ENCODE results near the gene PRSS57.
"Not testable (repeated sequence)": the region's sequence is repeated elsewhere in the genome, so short reads cannot be mapped to it uniquely, and the experiment has no call there.

PRSS57 gene

DNA sequence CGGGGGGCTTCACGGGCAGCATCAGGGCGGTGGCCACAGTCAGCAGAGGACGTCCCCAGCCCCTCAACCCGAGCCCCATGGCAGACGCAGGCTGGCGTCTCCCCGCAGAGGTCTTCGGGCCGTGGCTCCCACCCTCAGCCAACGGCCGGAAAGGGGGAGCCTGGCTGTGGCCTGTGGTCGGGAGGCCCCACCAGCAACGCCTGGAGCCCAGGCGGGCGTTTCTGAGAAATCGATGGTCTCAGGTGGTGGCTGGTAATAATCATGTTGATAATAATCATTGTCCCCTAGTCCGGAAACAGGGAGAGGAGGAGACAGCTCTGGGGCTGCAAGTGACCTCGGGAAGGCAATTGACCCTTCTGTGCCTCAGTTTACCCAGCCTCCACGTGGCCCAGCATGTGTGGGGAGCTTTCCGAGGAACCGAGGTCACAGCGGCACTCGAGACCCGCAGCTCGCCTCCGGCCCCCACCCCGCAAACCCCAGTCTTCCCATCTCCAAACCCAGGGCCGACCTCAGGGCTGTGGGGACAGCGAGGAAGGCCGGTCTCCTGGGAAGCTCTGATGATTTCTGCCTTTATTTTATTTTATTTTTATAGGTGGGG is at the start of gene PRSS57:
PRSS57 (minus strand) TSS at position 101 of the 598 bp plus-strand sequence; CDS start at position 79, 22 bp downstream.
- DNase-seq = no peak

DNA sequence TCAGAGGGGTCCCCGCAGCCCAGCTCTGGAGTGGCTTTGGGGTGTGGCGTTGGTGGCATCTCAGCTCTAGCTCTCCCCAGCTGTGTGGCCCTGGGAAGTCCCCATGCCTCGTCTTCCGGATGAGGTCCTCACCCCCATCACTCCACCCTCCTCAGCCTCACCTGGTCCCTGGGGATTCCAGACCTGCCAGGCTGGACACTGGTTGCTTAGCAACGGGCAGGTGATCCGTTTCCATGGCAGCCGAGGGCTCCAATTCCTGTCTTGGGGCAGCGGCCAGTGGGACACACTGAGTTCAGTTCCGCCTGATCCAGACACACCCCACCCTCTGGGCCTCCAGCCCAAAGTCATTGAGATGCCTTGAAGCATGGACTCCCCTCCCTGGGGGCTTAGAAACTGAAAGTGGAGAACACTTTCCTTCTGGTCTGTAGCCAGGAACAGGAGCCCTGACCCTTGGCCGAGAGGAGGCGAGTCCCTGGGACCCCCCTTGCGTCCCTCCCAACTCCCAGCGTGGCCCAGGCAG is 48.0 kb upstream of the PRSS57 start:
- DNase-seq = peak; percentile 81

DNA sequence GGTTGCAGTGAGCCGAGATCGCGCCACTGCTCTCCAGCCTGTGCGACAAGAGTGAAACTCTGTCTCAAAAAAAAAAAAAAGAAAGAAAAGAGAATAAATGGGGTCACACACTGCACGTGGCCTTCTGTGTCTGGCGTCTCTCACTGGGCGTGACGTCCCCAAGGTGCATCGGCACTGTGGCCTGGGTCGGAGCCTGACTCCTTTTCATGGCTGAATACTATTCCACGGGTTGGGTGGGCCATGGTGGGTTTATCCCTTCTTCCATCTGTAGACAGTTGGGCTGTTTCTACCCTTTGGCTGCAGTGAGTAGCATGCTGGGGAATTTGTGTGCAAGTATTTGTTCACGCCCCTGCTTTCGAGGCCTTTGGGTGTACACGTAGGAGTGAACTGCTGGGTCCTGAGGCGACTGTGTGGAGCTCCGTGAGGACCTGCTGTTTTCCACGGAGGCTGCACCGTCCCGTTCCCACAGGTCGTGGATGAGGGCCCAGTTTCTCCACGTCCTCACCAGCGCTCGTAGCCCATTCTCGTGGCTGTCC is 47.4 kb upstream of the PRSS57 start:
- peak; percentile 15 for DNase-seq

DNA sequence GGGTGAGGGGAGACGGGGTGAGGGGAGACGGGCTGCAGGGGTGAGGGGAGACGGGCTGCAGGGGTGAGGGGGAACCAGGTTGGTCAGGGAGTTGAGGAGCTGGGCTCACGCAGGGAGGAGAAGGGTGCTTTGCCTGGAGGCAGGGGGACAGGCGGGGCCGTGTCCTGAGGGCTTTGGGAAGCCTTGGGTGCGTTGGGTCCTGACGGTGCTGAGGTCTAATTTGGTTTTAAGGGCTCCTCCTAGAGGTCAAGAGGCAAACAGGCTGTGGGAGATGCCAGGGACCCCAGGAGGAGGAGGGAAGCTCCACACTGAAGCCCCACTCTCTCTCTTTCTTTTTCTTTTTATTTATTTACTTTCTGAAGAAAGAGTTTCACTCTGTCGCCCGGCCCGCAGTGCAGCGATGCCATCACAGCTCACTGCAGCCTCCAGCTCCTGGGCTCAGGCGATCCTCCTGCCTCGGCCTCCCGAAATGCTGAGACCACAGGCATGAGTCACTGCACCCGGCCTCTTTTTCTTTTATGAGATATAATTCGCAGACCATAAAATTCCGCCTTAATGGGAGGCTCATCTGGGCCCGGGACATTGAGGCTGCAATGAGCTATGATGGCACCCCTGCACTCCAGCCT is 46.4 kb upstream of the PRSS57 start:
- peak; percentile 18 for DNase-seq

DNA sequence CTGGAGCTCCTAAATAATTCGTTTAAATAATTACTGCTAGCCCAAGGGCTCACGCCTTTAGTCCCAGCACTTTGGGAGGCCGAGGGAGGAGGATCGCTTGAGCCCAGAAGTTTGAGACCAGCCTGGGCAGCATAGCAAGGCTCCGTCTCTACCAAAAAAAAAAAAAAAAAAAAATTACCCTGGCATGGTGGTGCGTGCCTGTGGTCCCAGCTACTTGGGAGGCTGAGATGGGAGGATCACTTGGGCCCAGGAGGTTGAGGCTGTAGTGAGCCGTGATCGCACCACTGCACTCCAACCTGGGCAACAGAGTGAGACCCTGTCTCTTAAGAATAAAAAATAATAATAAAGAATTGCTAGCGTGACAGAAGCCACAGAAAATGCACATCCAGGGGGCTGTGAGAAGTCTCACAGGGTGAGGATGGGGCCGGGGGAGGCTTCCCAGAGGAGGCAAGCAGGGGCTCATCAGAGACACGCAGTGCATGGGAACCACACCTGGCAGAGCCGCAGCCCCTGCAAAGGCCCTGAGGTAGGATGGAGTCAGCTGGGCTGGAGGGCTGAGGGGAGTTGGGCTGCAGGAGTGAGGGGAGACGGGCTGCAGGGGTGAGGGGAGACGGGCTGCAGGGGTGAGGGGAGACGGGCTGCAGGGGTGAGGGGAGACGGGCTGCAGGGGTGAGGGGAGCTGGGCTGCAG is 45.7 kb upstream of the PRSS57 start:
- DNase-seq = peak; percentile 18

DNA sequence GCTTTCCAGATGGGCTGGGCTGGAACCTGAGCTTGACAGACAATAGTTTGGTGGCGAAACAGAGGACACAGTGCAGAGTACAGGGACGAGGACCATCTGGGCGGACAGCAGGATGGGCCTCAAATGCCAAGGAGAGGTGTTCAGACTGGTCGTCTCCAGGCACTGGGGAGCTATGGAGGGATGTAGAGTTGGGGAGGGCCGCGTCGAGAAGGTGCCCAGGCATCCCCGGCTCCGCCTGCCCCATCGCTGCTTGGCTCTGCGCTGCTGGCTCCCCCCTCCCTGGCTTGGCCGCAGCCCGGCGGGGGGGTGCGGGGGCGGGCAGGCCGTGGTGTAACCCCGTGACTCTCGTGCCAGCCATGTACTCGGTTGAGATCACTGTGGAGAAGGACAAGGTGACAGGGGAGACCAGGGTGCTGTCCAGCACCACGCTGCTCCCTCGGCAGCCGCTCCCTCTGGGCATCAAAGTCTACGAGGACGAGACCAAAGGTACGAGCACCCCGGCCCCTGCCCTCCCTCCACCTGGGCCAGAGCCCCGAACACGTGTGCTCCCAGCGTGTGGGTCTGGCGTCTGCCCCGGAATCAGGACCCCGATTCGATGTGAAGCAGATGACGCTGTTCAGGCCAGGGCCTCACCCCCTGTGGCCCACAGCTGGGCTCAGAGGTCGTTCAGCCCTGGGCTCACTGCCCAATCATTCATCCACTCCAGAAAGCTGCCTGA is 44.9 kb upstream of the PRSS57 start:
- peak; percentile 15 for DNase-seq

DNA sequence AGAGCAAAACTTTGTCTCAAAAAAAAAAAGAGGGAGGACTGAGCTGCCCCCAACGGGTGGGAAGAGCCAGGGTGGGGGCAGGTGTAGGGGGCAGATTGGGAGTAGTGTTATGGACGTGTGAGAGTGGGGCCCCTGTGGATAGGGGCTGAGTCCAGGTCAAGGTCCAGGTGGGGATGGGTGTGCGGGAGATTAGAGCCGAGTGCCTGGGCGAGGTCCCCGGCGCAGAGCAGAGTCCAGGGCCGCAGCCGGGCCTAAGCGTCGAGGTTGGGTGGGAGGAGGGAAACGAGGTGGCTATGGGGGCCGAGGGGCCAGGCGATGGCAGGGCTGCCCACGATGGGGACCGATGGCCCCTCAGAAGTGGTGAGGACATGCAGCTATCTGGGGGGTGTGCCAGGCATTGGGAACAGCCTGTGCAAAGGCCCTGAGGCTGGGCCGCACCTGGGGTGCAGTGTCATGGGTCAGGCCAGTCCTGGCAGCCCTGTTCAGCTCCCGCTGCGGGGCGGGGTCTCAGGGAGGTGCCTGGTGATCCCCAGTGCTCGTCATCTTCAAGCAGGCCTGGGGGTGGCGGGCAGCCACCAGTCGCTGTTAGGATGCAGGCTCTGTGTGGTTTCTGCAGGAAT is 43.4 kb upstream of the PRSS57 start:
- no peak for DNase-seq

DNA sequence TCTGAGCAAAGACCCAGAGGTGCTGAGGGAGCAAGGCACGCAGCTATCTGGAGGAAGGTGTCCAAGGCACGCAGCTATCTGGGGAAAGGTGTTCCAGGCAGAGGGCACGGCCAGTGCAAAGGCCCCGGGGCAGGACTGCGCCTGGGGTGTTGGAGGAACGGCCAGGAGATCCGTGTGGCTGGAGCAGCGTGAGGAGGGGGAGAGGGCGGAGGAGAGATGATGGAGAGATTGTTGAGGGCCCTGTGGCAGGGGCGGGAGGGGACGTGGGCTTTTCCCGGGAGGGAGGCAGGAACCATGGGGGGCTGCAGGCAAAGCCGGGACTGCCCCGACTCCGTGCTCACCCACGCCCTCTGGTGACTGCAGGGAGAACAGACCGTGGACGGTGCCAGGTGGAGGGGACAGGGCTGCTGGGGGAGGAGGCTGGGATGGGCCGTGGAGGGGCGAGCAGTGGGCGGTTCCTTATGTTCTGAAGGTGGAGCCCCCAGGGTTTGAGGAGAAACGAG is 42.4 kb upstream of the PRSS57 start:
- peak; percentile 57 for DNase-seq

DNA sequence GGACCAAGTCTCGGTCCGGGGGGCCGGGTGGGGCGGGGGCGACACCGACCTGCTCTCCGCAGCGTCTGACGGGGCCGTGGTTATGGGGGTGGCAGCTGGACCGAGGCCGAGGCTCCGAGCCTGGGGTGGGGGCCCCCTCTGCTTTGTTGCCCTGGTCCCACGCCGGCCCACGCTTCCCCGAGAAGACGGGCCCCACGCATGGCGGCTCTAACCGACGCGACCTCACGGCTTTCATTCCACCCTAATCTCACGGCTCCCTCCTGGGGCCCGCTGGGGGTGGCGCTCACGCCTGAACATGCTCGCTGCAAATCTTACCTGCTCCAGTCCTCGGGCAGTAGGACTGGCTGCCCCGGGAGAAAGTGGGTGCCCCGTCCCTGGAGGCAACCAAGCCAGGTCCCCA is 40.9 kb upstream of the PRSS57 start:
- DNase-seq = no peak

DNA sequence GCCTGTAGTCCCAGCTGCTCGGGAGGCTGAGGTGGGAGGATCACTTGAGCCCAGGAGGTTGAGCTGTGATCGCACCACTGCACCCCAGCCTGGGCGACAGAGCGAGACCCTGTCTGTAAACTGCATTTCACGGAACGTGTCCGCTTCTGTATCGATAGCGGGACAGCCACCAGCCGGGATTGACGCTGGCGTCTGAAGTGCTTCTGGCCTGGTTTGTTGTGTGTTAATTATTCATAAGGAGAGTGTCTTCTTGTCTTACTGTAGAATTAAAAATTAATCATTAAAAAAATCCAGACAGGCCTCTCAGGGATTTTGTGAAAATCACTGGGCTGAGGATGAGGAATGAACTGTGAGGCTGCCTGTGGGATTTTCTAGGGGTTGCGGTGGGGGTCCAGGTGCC is 39.5 kb upstream of the PRSS57 start:
- DNase-seq = no peak

DNA sequence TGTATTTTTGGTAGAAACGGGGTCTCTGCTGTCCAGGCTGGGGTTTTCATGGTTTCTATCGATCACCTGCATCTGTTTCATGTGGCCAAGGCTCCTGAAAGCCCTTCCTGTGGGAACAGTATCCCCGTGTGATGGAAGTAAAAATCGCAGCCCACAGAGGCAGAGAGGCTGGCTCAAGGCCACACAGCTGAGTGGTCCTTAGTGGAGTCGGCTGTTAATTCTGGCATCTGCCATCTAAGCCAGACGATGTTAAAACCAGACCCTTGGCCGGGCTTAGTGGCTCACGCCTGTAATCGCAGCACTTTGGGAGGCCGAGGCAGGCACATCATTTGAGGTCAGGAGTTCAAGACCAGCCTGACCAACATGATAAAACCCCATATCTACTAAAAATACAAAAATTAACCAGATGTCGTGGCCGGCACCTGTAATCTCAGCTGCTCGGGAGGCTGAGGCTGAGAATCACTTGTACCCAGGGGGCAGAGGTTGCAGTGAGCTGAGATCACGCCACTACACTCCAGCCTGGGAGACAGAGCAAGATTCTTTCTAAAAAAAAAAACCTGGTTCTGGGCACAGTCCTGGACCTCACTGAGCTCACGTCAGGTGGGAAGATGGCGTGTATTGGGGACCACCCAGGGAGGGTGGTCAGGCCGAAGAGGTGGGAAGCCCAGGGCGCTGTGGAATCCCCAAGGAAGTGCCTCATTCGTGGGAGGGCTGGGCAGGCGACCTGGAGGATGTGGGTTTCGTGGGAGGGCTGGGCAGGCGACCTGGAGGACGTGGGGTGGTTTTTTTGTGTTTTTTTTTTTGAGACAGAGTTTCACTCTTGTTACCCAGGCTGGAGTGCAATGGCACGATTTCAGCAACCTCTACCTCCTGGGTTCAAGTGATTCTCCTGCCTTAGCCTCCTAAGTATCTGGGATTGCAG is 37.2 kb upstream of the PRSS57 start:
- no peak for DNase-seq

DNA sequence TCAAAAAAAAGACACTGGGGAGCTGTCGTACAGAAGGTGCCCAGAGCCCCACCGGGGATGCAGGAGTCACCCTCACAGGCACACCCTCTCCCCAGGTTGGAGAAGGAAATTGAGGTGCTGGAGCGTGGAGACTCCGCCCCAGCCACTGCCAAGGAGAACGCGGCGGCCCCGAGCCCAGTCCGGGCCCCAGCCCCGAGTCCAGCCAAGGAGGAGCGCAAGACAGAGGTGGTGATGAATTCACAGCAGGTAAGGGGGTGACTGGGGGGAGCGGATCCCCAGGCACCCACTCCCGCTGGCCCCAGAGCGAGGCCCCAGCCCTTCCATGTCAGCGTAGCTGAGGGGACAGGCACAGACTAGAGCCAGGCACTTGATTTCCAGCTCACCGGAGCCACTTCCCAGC is 35.7 kb upstream of the PRSS57 start:
- DNase-seq = no peak

DNA sequence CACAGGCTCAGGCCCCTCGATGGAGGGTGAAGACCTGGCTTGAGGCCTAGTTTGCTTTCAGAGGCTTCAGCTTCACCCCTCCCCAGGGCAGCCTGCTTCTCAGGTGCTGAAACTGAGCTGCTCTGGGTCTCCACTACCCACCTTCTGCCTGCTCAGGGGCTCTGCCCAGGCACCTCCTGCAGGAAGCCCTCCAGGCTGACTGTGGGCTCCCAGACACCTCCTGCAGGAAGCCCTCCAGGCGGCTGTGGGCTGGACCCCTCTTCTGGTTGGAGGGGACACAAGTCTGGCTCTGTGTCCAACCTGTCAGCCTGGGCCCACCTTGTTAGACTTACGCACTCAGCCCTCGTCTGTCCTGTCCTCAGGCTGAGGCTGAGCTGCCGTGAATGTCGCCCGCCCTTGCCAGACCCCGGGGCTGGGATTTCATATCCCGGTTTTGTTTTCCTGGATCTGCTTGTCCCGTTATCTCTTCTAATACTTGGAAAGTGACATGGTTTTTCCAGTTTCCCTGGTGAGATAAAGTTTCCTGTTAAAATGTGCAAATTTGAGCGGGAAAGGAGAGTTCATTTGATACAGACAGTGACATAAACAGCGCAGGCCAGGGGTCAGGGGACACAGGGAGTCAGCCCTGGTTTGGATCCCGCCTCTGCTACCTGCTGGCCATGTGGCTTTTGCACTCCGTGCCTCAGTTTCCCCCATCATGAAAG is 34.9 kb upstream of the PRSS57 start:
- DNase-seq = no peak

DNA sequence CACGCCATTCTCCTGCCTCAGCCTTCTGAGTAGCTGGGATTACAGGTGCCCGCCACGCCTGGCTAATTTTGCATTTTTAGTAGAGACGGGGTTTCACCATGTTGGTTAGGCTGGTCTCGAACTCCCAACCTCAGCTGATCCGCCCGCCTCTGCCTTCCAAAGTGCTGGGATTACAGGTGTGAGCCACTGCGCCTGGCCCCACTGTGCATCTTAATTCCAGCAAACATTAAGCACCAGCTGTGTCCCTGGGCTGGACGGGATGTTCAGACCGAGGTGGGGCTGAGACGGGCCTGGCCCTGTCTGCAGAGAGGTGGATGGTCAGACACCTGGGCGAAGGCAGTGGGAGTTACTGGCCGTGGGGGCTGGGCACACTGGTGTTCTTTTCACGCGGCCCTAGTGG is 34.3 kb upstream of the PRSS57 start:
- DNase-seq = not testable (repeated sequence)

DNA sequence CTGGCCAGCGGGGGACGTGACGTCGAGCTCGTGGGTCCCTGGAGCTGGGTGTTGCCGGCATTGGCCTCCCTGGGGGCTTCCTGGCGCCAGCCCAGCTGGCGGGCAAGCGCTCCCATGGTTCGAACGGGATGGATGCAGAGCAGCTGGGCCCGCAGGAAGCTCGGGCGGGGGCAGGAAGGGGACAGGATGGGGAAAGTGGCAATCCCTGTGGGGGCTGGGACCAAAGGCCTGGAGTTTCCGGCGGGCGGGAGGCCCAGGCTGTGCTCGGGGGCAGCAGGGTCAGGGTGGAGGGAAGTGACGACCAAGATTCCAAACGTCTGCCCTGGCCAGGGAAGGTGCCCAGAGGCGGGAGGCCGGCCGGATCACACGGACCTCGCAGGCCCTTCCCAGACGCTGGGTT is 32.8 kb upstream of the PRSS57 start:
- peak; percentile 63 for DNase-seq

DNA sequence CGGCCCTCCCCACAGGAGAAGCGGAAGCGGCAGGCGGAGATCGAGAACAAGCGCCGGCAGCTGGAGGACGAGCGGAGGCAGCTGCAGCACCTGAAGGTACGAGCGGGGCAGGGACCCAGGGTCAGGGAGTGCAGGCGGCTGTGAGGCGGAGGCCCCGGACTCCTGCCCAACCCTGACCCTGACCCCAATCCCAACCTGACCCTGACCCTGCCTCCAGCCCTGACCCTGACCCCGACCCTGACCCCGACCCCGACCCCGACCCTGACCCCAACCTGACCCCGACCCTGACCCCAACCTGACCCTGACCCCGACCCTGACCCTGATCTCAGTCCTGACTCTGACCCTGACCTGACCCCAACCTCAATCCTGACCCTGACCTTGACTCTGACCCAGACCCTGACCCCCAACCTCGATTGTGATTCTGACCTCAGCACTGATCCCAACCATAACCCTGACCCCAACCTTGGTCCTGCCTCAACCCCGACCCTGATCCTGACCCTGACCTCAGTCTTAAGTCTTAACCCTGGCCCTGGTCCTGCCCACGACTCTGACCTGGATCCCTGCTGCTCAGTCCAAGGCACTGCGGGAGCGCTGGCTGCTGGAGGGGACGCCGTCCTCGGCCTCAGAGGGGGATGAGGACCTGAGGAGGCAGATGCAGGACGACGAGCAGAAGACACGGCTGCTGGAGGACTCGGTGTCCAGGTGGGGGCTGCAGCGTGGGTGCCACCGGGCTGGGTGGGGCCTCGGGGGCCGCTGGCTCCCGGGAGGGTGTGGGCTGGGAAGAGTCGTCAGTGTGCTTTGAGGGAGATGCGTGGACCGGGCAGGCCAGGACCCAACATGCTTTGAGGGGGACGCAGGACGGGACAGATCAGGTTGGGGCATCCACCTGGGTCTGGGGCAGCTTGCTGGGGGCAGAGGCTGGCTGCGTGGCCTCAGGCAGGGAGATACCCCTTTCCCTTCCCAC is 32.0 kb upstream of the PRSS57 start:
- no peak for DNase-seq

DNA sequence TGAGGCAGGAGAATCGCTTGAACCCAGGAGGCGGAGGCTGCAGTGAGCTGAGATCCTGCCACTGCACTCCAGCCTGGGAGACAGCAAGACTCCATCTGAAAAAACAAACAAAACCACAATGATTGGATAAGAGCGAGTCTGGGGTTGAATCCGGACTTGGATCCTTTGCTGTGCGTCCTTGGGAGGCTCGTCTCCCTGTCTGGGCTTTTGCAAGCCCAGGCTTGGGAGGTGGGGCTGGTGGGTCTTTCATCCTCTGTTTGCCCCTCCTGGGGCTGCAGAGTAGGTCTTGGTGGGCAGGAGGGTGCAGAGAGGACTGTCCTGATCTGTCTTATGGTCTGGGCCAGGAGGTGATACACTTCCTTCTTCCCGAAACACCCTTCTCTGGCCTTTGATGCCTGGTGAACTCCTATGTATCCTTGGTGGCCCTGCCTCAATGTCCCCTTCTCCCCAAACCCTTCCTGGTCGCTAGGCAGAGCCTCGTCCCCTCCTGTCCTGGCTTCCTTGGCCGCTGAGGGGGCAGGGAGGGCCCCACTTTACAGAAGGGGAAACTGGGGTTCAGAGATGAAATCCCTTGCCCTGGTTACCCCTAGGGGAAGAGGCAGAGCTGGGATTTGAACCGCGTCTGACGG is 30.3 kb upstream of the PRSS57 start:
- no peak for DNase-seq

DNA sequence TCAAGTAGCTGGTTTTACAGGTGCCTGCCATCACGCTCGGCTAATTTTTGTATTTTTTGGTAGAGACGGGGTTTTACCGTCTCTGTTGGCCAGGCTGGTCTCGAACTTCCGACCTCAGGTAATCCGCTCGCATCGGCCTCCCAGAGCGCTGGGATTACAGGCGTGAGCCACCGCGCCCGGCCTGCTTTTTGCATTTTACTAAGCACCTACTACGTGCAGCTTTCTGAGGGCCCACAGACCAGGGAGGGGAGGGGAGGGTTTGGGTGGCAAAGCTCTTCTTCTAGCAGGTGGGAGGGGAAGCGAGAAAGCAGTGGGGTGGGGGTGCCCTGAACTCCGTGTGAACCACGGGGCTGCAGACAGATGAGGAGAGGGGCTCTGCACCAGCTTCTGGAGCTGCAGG is 28.5 kb upstream of the PRSS57 start:
- DNase-seq = no peak

DNA sequence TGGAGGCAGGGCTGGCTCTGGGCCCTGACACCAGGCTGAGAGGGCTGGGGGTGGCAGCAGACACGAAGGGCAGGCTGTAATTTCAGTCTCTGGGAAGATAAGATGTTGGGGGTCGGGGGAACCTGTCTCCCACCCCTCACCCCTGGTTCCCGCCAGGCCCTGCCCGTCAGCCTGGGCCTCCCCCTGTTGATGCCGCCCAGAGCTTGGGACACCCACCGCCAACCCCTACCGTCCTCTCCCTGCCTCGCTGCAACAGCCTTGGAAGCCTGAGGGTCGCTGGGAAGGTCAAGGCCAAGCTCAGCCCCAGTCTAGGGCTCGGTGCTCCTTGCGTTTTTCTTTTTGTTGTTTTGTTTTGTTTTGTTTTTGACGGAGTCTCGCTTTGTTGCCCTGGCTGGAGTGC is 28.0 kb upstream of the PRSS57 start:
- no peak for DNase-seq
